Testis (tissue), 3 donors: Measurements from ENCODE around the gene TIGD6. TPM values are rescaled to one million over a fixed set of nuclear protein-coding genes. Genes with fewer than 3 reads are reported as not detected.

ENCODE experiments used
- DNase-seq: peaks from one replicate; pipeline ENCODE4 v3.0.0-alpha.2; 2019
- H3K27ac ChIP-seq, 2 donors: fragments of 200-600 bp; sonication (generic); one replicate each; pipeline ENCODE4 v1.5.1; 2019
- H3K27me3 ChIP-seq: fragments of 200-600 bp; sonication (generic); one replicate; pipeline ENCODE4 v1.5.1; 2019
- H3K36me3 ChIP-seq: fragments of 200-600 bp; sonication (generic); one replicate; pipeline ENCODE4 v1.5.1; 2017; ENCODE audit warnings: low read depth; ENCODE audit errors: missing control alignments
- H3K4me1 ChIP-seq: fragments of 200-600 bp; sonication (generic); one replicate; pipeline ENCODE4 v1.5.1; 2019
- H3K4me3 ChIP-seq, 2 donors: fragments of 200-600 bp; sonication (generic); one replicate each; pipeline ENCODE4 v1.5.1; 2017 to 2019
- H3K9me3 ChIP-seq: fragments of 200-600 bp; sonication (generic); one replicate; pipeline ENCODE4 v1.5.1; 2017
- POLR2A ChIP-seq: fragments of 450-650 bp; IDR thresholded peaks from one replicate; pipeline ENCODE4 v1.6.1; 2017; ENCODE audit warnings: antibody characterized with exemption, mild to moderate bottlenecking, moderate library complexity
- WGBS, 2 donors: methylation state at CpG; one replicate each; pipeline ENCODE4 v1.1.5; 2018; 5-methylcytosine and 5-hydroxymethylcytosine counted together
- intact Hi-C: fragments of 100-400 bp; cut with DNase I; formaldehyde crosslinking; loops from one replicate; pipeline ENCODE4 v1.15.1; 2023; ENCODE audit warnings: low total_unique reads
- polyA plus RNA-seq: library from polyadenylated mRNA; stranded (reverse); fragments of 350-450 nt; fragmentation: Illumina TruSeq; extraction: RNeasy Lipid Tissue Mini Kit (QIAGEN cat#74804); gene quantifications from one replicate; pipeline ENCODE4 v1.2.3, GENCODE V29; 2014; ENCODE audit warnings: low read depth, low replicate concordance; ENCODE audit not compliant: insufficient read depth
- total RNA-seq, 2 donors: library from RNA; depleted of rRNA; stranded (reverse); fragments of >200 nt; gene quantifications; one replicate each; pipeline ENCODE4 v1.2.3, GENCODE V29; 2016
- TF ChIP-seq, protein P1 (sequence below), 3 experiments: fragments of 450-650 bp in 2 of 3; fragments of 200-600 bp in 1 of 3; sonication (generic) in 1 of 3; IDR thresholded peaks; one replicate each; pipeline ENCODE4 v1.5.1; 2016 to 2019; ENCODE audit warnings: antibody characterized with exemption in 3 of 3, mild to moderate bottlenecking in 2 of 3, moderate library complexity in 1 of 3

TIGD6 gene
- total and polyA plus RNA-seq, 3 donors from 2014 or later, result 7.8 to 11.2 (median 9.7) TPM

DNA sequence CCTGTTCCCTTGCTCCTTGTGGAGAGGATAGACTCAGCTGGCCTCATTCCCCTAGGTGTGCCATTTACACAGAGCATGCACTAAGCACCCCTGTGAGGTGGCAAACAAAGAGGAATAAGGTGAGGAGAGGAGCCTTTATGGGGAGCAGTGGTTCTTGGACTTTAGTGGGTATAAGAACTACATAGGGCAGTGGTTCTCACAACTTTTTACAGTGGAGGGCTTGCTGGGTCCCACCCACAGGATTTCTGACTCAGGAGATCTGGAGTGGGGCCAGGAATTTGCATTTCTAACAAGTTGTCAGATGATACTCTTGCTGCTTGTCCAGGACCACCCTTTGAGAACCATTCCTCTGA is 43.9 kb upstream of the TIGD6 start:
- TF ChIP-seq, protein P1, sequence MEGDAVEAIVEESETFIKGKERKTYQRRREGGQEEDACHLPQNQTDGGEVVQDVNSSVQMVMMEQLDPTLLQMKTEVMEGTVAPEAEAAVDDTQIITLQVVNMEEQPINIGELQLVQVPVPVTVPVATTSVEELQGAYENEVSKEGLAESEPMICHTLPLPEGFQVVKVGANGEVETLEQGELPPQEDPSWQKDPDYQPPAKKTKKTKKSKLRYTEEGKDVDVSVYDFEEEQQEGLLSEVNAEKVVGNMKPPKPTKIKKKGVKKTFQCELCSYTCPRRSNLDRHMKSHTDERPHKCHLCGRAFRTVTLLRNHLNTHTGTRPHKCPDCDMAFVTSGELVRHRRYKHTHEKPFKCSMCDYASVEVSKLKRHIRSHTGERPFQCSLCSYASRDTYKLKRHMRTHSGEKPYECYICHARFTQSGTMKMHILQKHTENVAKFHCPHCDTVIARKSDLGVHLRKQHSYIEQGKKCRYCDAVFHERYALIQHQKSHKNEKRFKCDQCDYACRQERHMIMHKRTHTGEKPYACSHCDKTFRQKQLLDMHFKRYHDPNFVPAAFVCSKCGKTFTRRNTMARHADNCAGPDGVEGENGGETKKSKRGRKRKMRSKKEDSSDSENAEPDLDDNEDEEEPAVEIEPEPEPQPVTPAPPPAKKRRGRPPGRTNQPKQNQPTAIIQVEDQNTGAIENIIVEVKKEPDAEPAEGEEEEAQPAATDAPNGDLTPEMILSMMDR (IDR thresholded peaks at IDR 0.05), result no peak
- TF ChIP-seq POLR2A, result no peak
- peaks cover 27% of the 10 kb centered on the region for H3K4me1 ChIP-seq
- no peak overlapping the region for H3K4me3 ChIP-seq
- H3K27ac ChIP-seq, result no peak overlapping the region
- no peaks in the 10 kb centered on the region for H3K9me3 ChIP-seq
- no peaks in the 10 kb centered on the region for H3K27me3 ChIP-seq
- intact Hi-C loops, result no loop called here
- no peaks in the 10 kb centered on the region for H3K36me3 ChIP-seq
- DNase-seq, result no peak

DNA sequence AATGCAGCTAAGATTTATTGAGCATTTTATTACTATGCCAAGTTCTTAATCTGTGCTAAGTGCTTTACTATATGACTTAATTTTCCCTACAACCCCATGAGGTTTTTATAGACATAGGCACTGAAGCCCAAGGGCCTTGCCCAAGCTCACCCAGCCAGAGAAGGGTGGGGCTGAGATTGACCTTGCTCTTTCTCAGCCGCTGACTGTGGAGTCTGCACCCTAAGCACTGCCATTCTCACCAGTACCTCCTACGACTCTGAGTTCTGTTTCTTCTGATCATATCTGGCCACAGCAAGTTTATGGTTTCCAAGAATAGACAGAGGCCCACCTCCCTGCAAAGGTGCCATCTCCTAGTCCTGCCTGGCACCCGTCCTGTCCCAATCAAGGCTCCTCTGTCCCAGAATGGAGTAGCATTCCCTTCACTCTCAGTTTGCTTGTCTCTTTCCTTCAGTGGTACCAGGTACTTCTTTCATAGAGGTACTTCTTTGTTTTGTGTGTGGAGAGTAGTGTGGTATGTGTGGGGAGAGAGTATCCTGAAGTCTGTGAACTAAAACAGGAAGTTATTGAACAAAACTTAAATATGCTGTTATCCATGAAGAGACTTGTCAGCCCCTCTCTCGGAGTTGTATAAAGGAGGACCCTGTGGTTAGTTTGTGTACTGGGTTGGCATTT is 43.3 kb upstream of the TIGD6 start:
- 40 to 61% methylated on average over 4 of the region's 4 CpGs for WGBS, 2 donors
- TF ChIP-seq POLR2A, result no peak
- TF ChIP-seq, protein P1 (IDR thresholded peaks at IDR 0.05), result no peak
- Histone ChIP-seq H3K27ac (no peak overlapping the region), H3K27me3 (no peaks in the 10 kb centered on the region), H3K36me3 (no peaks in the 10 kb centered on the region), H3K9me3 (no peaks in the 10 kb centered on the region), H3K4me3 (no peak overlapping the region), H3K4me1 (peaks cover 27% of the 10 kb centered on the region)
- intact Hi-C loops, result no loop called here
- DNase-seq, result no peak

DNA sequence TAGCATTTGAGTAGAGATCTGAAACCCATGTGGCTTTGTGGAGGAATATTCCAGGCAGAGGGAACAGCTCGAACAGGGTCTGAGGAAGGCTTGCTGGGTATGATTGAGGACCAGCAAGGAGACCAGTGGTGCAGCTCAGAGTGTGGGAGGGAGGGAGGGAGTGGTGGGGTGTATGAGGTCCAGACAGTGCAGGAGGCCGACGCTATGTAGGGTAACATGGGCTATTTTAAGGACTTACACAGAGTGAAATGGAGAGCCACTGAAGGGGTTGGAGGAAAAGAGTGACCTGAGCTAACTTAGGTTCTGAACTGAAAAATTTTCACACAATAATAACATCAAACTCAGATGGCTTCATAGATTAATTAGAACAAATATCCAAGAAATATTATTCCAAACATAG is 42.0 kb upstream of the TIGD6 start:
- Histone ChIP-seq H3K27ac (no peak overlapping the region), H3K36me3 (no peaks in the 10 kb centered on the region), H3K9me3 (no peaks in the 10 kb centered on the region), H3K4me3 (no peak overlapping the region), H3K27me3 (no peaks in the 10 kb centered on the region), H3K4me1 (peaks cover 22% of the 10 kb centered on the region)
- WGBS, 2 donors, result 83 to 85% methylated on average over 3 of the region's 3 CpGs
- TF ChIP-seq POLR2A, result no peak
- TF ChIP-seq, protein P1 (IDR thresholded peaks at IDR 0.05), result no peak
- DNase-seq, result no peak
- intact Hi-C loops, result no loop called here

DNA sequence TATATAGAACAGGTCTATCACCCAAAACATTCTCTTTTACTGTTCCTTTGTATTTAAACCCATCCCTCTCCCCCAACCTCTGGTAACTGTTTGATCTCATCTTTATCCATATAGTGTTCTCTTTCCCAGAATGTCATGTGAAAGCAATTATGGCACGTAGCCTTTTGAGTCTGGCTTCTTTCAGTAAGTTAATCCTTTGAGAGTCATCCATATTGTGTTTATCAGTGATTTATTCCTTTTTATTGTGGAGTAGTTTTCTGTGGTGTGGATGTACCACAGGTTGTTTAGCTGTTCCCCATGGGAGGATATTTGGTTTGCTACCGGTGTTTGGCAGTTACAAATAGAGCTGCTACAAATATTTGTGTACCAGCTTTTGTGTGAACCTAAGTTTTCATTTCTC is 38.1 kb upstream of the TIGD6 start:
- H3K4me3 ChIP-seq, result no peak overlapping the region
- no peaks in the 10 kb centered on the region for H3K9me3 ChIP-seq
- no peaks in the 10 kb centered on the region for H3K36me3 ChIP-seq
- no peaks in the 10 kb centered on the region for H3K27me3 ChIP-seq
- peaks cover 2% of the 10 kb centered on the region for H3K4me1 ChIP-seq
- no peak overlapping the region for H3K27ac ChIP-seq
- intact Hi-C loops, result no loop called here
- no peak for DNase-seq
- whole genome bisulfite sequencing, 2 donors, result 75 to 78% methylated on average over 2 of the region's 2 CpGs
- TF ChIP-seq, protein P1 (IDR thresholded peaks at IDR 0.05), result no peak
- TF ChIP-seq POLR2A, result no peak

DNA sequence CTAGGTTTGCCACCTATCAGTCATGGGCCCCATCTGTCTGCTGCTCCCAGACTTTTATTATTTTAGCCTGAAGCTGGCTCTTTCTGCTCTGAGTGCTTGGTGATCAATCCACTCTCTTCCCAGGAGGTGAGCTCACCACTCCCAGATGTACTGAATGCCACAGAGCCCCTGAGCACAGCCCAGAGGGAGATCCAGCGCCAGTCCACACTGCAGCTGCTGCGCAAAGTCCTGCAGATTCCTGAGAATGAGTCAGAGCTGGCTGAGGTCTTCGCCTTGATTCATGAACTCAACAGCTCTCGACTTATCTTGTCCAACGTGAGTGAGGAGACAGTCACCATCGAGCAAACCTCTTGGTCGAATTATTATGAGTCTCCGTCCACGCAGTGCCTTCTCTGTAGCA is 36.1 kb upstream of the TIGD6 start:
- no peaks in the 10 kb centered on the region for H3K9me3 ChIP-seq
- intact Hi-C loops, result no loop called here
- no peak overlapping the region for H3K27ac ChIP-seq
- H3K36me3 ChIP-seq, result no peaks in the 10 kb centered on the region
- H3K4me3 ChIP-seq, result no peak overlapping the region
- DNase-seq, result no peak
- H3K27me3 ChIP-seq, result no peaks in the 10 kb centered on the region
- TF ChIP-seq, protein P1 (IDR thresholded peaks at IDR 0.05), result no peak
- TF ChIP-seq POLR2A, result no peak
- no peaks in the 10 kb centered on the region for H3K4me1 ChIP-seq
- 90 to 93% methylated on average over 9 of the region's 9 CpGs for whole genome bisulfite sequencing, 2 donors
